HEK293 (cell line): ENCODE results near the gene LCN2.
A peak's percentile ranks its signal among the peaks of the same experiment; 100 is the strongest.

Experiments used
- IKZF3 ChIP-seq: fragments of 450-650 bp; IDR thresholded peaks from 2 replicates; pipeline ENCODE4 v1.5.0; 2018; ENCODE audit warnings: missing biosample characterization, mild to moderate bottlenecking, missing genetic modification characterization, moderate library complexity
- MZF1 ChIP-seq: fragments of 450-650 bp; formaldehyde crosslinking; IDR thresholded peaks from 2 replicates; pipeline ENCODE4 v1.5.1; 2017; ENCODE audit warnings: missing biosample characterization, missing genetic modification characterization, borderline replicate concordance
- PRDM1 ChIP-seq: fragments of 450-650 bp; formaldehyde crosslinking; IDR thresholded peaks from 2 replicates; pipeline ENCODE4; 2016; ENCODE audit warnings: missing biosample characterization, missing genetic modification characterization
- SCRT2 ChIP-seq: fragments of 450-650 bp; formaldehyde crosslinking; IDR thresholded peaks from 2 replicates; pipeline ENCODE4 v1.5.1; 2016; ENCODE audit warnings: missing biosample characterization, missing genetic modification characterization
- YY2 ChIP-seq: fragments of 450-650 bp; formaldehyde crosslinking; IDR thresholded peaks from 2 replicates; pipeline ENCODE4 v1.5.1; 2016; ENCODE audit warnings: missing biosample characterization, missing genetic modification characterization
- ZBTB21 ChIP-seq: fragments of 450-650 bp; formaldehyde crosslinking; IDR thresholded peaks from 2 replicates; pipeline ENCODE4 v1.5.1; 2017; ENCODE audit warnings: missing biosample characterization, missing genetic modification characterization
- ZBTB48 ChIP-seq: fragments of 450-650 bp; formaldehyde crosslinking; IDR thresholded peaks from 2 replicates; pipeline ENCODE4 v1.5.1; 2016; ENCODE audit warnings: missing biosample characterization, missing genetic modification characterization
- ZBTB7A ChIP-seq: fragments of 450-650 bp; formaldehyde crosslinking; IDR thresholded peaks from 2 replicates; pipeline ENCODE4 v1.5.1; 2016; ENCODE audit warnings: low read depth, missing biosample characterization, missing genetic modification characterization
- ZFHX2 ChIP-seq: fragments of 450-650 bp; formaldehyde crosslinking; conservative IDR thresholded peaks from 2 replicates; pipeline ENCODE4 v1.5.1; 2016; ENCODE audit warnings: missing biosample characterization, missing genetic modification characterization
- ZFP69B ChIP-seq: fragments of 450-650 bp; formaldehyde crosslinking; IDR thresholded peaks from 2 replicates; pipeline ENCODE4 v1.5.1; 2016; ENCODE audit warnings: missing biosample characterization, missing genetic modification characterization
- ZNF10 ChIP-seq: fragments of 450-650 bp; formaldehyde crosslinking; IDR thresholded peaks from 2 replicates; pipeline ENCODE4 v1.5.1; 2017; ENCODE audit warnings: missing biosample characterization, missing genetic modification characterization
- ZNF157 ChIP-seq: fragments of 450-650 bp; formaldehyde crosslinking; IDR thresholded peaks from 2 replicates; pipeline ENCODE4 v1.5.1; 2016; ENCODE audit warnings: missing biosample characterization, missing genetic modification characterization
- ZNF174 ChIP-seq: fragments of 450-650 bp; formaldehyde crosslinking; IDR thresholded peaks from 2 replicates; pipeline ENCODE4 v1.5.0; 2017; ENCODE audit warnings: missing biosample characterization, mild to moderate bottlenecking, missing genetic modification characterization
- ZNF175 ChIP-seq: fragments of 450-650 bp; formaldehyde crosslinking; IDR thresholded peaks from 2 replicates; pipeline ENCODE4 v1.5.1; 2016; ENCODE audit warnings: missing biosample characterization, missing genetic modification characterization
- ZNF184 ChIP-seq: fragments of 450-650 bp; IDR thresholded peaks from 2 replicates; pipeline ENCODE4 v1.5.1; 2018; ENCODE audit warnings: missing biosample characterization, mild to moderate bottlenecking, missing genetic modification characterization
- ZNF214 ChIP-seq: fragments of 450-650 bp; formaldehyde crosslinking; IDR thresholded peaks from 2 replicates; pipeline ENCODE4 v1.5.1; 2017; ENCODE audit warnings: missing biosample characterization, mild to moderate bottlenecking, missing genetic modification characterization, borderline replicate concordance
- ZNF221 ChIP-seq: fragments of 450-650 bp; formaldehyde crosslinking; IDR thresholded peaks from 2 replicates; pipeline ENCODE4 v1.5.1; 2017; ENCODE audit warnings: missing biosample characterization, missing genetic modification characterization, borderline replicate concordance
- ZNF239 ChIP-seq: fragments of 450-650 bp; formaldehyde crosslinking; IDR thresholded peaks from 2 replicates; pipeline ENCODE4 v1.5.1; 2016; ENCODE audit warnings: missing biosample characterization, missing genetic modification characterization
- ZNF274 ChIP-seq, 2 experiments: fragments of 200-500 bp in 1 of 2; fragments of 450-650 bp in 1 of 2; sonication (Bioruptor generic) in 1 of 2; formaldehyde crosslinking in 1 of 2; IDR thresholded peaks; 2 replicates each; pipeline versions ENCODE4 v1.5.1 to v1.6.1; 2014 to 2016; ENCODE audit warnings: borderline replicate concordance in 1 of 2, inconsistent platforms in 1 of 2, low read length in 1 of 2, missing biosample characterization in 1 of 2, missing genetic modification characterization in 1 of 2
- ZNF302 ChIP-seq: fragments of 450-650 bp; formaldehyde crosslinking; IDR thresholded peaks from 2 replicates; pipeline ENCODE4 v1.5.1; 2016; ENCODE audit warnings: missing biosample characterization, missing genetic modification characterization, low read depth
- ZNF416 ChIP-seq: fragments of 450-650 bp; formaldehyde crosslinking; IDR thresholded peaks from 2 replicates; pipeline ENCODE4 v1.5.1; 2016; ENCODE audit warnings: missing biosample characterization, missing genetic modification characterization
- ZNF544 ChIP-seq: fragments of 450-650 bp; formaldehyde crosslinking; IDR thresholded peaks from 2 replicates; pipeline ENCODE4 v1.5.0; 2017; ENCODE audit warnings: missing biosample characterization, missing genetic modification characterization
- ZNF571 ChIP-seq: fragments of 450-650 bp; formaldehyde crosslinking; IDR thresholded peaks from 2 replicates; pipeline ENCODE4 v1.5.0; 2017; ENCODE audit warnings: missing biosample characterization, missing genetic modification characterization
- ZNF585B ChIP-seq: fragments of 450-650 bp; formaldehyde crosslinking; IDR thresholded peaks from 2 replicates; pipeline ENCODE4 v1.5.1; 2016; ENCODE audit warnings: missing biosample characterization, missing genetic modification characterization
- ZNF596 ChIP-seq: fragments of 450-650 bp; IDR thresholded peaks from 2 replicates; pipeline ENCODE4 v1.5.0; 2018; ENCODE audit warnings: missing biosample characterization, mild to moderate bottlenecking, missing genetic modification characterization, moderate library complexity
- ZNF629 ChIP-seq: fragments of 450-650 bp; formaldehyde crosslinking; IDR thresholded peaks from 2 replicates; pipeline ENCODE4 v1.5.1; 2017; ENCODE audit warnings: missing biosample characterization, missing genetic modification characterization
- ZNF639 ChIP-seq: fragments of 450-650 bp; formaldehyde crosslinking; IDR thresholded peaks from 2 replicates; pipeline ENCODE4 v1.5.1; 2016; ENCODE audit warnings: missing biosample characterization, missing genetic modification characterization
- ZNF704 ChIP-seq: fragments of 450-650 bp; formaldehyde crosslinking; IDR thresholded peaks from 2 replicates; pipeline ENCODE4 v1.5.1; 2016; ENCODE audit warnings: missing biosample characterization, missing genetic modification characterization
- ZNF747 ChIP-seq: fragments of 450-650 bp; formaldehyde crosslinking; IDR thresholded peaks from 2 replicates; pipeline ENCODE4 v1.5.1; 2016; ENCODE audit warnings: missing biosample characterization, missing genetic modification characterization
- ZSCAN18 ChIP-seq: fragments of 450-650 bp; formaldehyde crosslinking; IDR thresholded peaks from 2 replicates; pipeline ENCODE4 v1.5.1; 2016; ENCODE audit warnings: missing biosample characterization, missing genetic modification characterization
- ZSCAN5A ChIP-seq: fragments of 450-650 bp; formaldehyde crosslinking; IDR thresholded peaks from 2 replicates; pipeline ENCODE4 v1.5.1; 2016; ENCODE audit warnings: missing biosample characterization, missing genetic modification characterization
- TF ChIP-seq, protein P1 (sequence below): fragments of 450-650 bp; formaldehyde crosslinking; IDR thresholded peaks from 2 replicates; pipeline ENCODE4 v1.5.1; 2016; ENCODE audit warnings: missing biosample characterization, missing genetic modification characterization

LCN2 gene

DNA sequence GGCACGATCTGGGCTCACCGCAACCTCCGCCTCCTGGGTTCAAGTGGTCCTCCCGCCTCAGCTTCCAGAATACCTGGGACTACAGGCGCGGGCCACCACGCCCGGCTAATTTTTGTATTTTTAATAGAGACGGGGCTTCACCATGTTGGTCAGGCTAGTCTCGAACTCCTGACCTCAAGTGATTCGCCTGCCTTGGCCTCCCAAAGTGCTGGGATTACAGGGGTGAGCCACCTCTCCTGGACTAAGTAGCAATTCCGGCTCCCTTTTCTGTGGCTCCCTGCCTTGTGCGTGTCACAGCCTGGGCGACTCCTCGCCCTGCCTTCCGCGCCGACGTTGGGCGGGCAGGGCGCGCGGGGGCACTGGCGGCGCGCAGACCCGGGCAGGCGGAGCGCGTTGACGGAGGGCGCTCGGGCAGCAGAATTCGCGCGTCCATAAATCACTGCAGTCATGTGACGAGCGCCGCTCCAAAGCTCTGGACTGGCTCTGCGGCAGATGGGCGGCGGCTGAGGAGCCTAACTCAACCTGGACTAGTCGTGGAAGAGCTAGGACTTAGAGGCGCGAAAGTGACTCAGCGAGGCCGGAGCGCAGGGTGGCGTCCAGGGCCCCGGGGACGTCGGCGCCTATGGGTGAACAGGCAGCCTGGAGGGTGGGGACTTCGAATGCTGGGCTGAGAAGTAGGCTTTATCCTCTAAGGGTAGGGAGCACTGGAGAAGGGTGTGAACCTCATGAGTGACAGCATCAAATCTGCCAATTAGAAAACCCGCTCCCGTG lies 43.5 kb downstream of the LCN2 start (continued):
- TF ChIP-seq ZNF302 (tag by site-specific recombination) (no peak), PRDM1 (tag by site-specific recombination) (no peak), ZNF274 (IDR thresholded peaks at IDR 0.05; ENCODE audit: low read length) (no peak), ZNF274 (tag by site-specific recombination; IDR thresholded peaks at IDR 0.05; ENCODE audit: borderline replicate concordance) (no peak), ZNF639 (tag by site-specific recombination) (no peak), ZNF416 (no peak), ZNF704 (tag by site-specific recombination) (no peak), ZBTB48 (tag by site-specific recombination) (0 out of 2 replicates have a peak, but pooled peaks have one; percentile 21), ZNF596 (no peak), ZNF157 (tag by site-specific recombination) (no peak), YY2 (tag by site-specific recombination) (no peak), ZBTB21 (no peak), ZNF214 (tag by site-specific recombination) (no peak), IKZF3 (tag by site-specific recombination) (peak; percentile 70), ZFHX2 (tag by site-specific recombination) (peak; percentile 72), ZNF585B (tag by site-specific recombination) (no peak), ZSCAN5A (tag by site-specific recombination) (no peak; the same call in none of the 2 replicates), ZNF174 (tag by site-specific recombination) (no peak), ZNF175 (tag by site-specific recombination) (no peak), ZNF544 (tag by site-specific recombination) (no peak), ZNF221 (no peak), ZNF239 (tag by site-specific recombination) (no peak), ZNF747 (tag by site-specific recombination) (no peak), ZNF10 (tag by site-specific recombination) (peak; percentile 67; the same call in 1 of the 2 replicates), MZF1 (tag by site-specific recombination) (peak; percentile 14; the same call in 1 of the 2 replicates), SCRT2 (tag by site-specific recombination) (no peak), ZNF571 (tag by site-specific recombination) (no peak), ZSCAN18 (tag by site-specific recombination) (no peak), ZNF184 (tag by site-specific recombination) (no peak), ZBTB7A (tag by site-specific recombination) (no peak), ZFP69B (tag by site-specific recombination) (no peak), ZNF629 (tag by site-specific recombination) (no peak; the same call in 1 of the 2 replicates)
- TF ChIP-seq, protein P1, sequence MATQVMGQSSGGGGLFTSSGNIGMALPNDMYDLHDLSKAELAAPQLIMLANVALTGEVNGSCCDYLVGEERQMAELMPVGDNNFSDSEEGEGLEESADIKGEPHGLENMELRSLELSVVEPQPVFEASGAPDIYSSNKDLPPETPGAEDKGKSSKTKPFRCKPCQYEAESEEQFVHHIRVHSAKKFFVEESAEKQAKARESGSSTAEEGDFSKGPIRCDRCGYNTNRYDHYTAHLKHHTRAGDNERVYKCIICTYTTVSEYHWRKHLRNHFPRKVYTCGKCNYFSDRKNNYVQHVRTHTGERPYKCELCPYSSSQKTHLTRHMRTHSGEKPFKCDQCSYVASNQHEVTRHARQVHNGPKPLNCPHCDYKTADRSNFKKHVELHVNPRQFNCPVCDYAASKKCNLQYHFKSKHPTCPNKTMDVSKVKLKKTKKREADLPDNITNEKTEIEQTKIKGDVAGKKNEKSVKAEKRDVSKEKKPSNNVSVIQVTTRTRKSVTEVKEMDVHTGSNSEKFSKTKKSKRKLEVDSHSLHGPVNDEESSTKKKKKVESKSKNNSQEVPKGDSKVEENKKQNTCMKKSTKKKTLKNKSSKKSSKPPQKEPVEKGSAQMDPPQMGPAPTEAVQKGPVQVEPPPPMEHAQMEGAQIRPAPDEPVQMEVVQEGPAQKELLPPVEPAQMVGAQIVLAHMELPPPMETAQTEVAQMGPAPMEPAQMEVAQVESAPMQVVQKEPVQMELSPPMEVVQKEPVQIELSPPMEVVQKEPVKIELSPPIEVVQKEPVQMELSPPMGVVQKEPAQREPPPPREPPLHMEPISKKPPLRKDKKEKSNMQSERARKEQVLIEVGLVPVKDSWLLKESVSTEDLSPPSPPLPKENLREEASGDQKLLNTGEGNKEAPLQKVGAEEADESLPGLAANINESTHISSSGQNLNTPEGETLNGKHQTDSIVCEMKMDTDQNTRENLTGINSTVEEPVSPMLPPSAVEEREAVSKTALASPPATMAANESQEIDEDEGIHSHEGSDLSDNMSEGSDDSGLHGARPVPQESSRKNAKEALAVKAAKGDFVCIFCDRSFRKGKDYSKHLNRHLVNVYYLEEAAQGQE (tag by site-specific recombination), result no peak
